SU-DHL-6 (cell line): ENCODE measurements around the gene ZSWIM5.
"Not testable (repeated sequence)": the region's sequence is repeated elsewhere in the genome, so short reads cannot be mapped to it uniquely, and the experiment has no call there.

Experiments
- H2AFZ ChIP-seq: fragments of 200-600 bp; sonication (generic); 2 replicates; pipeline ENCODE4 v1.6.1; 2014; ENCODE audit warnings: low read depth, mild to moderate bottlenecking, moderate library complexity, mixed read lengths, antibody characterized with exemption, low read length; ENCODE audit not compliant: severe bottlenecking
- H3F3A ChIP-seq: fragments of 200-600 bp; shearing (Covaris generic); 2 replicates; pipeline ENCODE4 v1.6.0; 2016; ENCODE audit warnings: antibody characterized with exemption, mild to moderate bottlenecking; ENCODE audit not compliant: insufficient read depth
- H3K27ac ChIP-seq: fragments of 200-600 bp; sonication (generic); 2 replicates; pipeline ENCODE4 v1.5.1; 2016; ENCODE audit warnings: low read depth, mild to moderate bottlenecking, low read length, moderate library complexity, mixed read lengths
- H3K27me3 ChIP-seq: fragments of 200-600 bp; sonication (generic), shearing (Covaris generic); 2 replicates; pipeline ENCODE4 v1.6.0; 2014; ENCODE audit warnings: mild to moderate bottlenecking, low read length
- H3K36me3 ChIP-seq: fragments of 200-600 bp; sonication (generic); 2 replicates; pipeline ENCODE4 v1.6.1; 2014; ENCODE audit warnings: mild to moderate bottlenecking, low read length, mixed read lengths
- H3K4me2 ChIP-seq: fragments of 300-600, 200-600 bp; shearing (Covaris generic), sonication (generic); 2 replicates; pipeline ENCODE4 v1.6.0; 2014; ENCODE audit warnings: low read length, low read depth, mild to moderate bottlenecking; ENCODE audit not compliant: poor library complexity, severe bottlenecking
- H3K4me3 ChIP-seq: fragments of 200-600 bp; sonication (generic); 2 replicates; pipeline ENCODE4 v1.5.1; 2014; ENCODE audit warnings: antibody characterized with exemption, low read length, mild to moderate bottlenecking, mixed read lengths; ENCODE audit not compliant: insufficient read depth, poor library complexity, severe bottlenecking
- H3K79me2 ChIP-seq: fragments of 200-600 bp; sonication (generic); 2 replicates; pipeline ENCODE4 v1.6.1; 2014; ENCODE audit warnings: mild to moderate bottlenecking, low read length, moderate library complexity; ENCODE audit not compliant: insufficient read depth
- H3K9ac ChIP-seq: fragments of 200-600 bp; sonication (generic); 2 replicates; pipeline ENCODE4 v1.7.0; 2014; ENCODE audit warnings: mild to moderate bottlenecking, low read length
- H3K9me2 ChIP-seq: fragments of 200-600 bp; sonication (generic); replicated peaks from 2 replicates; pipeline ENCODE4 v1.6.1; 2014; ENCODE audit warnings: low read length; ENCODE audit not compliant: insufficient read depth
- H3K9me3 ChIP-seq: fragments of 200-600 bp; sonication (generic); 2 replicates; pipeline ENCODE4 v1.6.1; 2014; ENCODE audit warnings: low read length, mixed read lengths; ENCODE audit not compliant: insufficient read depth
- H4K20me1 ChIP-seq: fragments of 200-600 bp; sonication (generic); 2 replicates; pipeline ENCODE4 v1.6.1; 2014; ENCODE audit warnings: low read depth, mild to moderate bottlenecking, antibody characterized with exemption, low read length, moderate library complexity, mixed read lengths
- CTCF ChIP-seq: fragments of 200-600 bp; sonication (generic); IDR thresholded peaks from one replicate; pipeline ENCODE4 v1.5.1; 2017; ENCODE audit warnings: antibody characterized with exemption, mild to moderate bottlenecking, low read length, moderate library complexity; ENCODE audit not compliant: insufficient read depth, poor library complexity, severe bottlenecking
- EZH2phosphoT487 ChIP-seq: fragments of 200-600 bp; sonication (generic), shearing (Covaris generic); conservative IDR thresholded peaks from 2 replicates; pipeline ENCODE4 v1.6.1; 2018; ENCODE audit warnings: mild to moderate bottlenecking, antibody characterized with exemption, low read length, moderate library complexity, mixed read lengths

The ZSWIM5 gene

GRCh38 chr1:45101947-45102346, 104.5 kb downstream of the ZSWIM5 start:
- Histone ChIP-seq H2AFZ (no peak overlapping the region), H3K9ac (no peak overlapping the region), H3K4me2 (no peak overlapping the region), H3K36me3 (no peaks in the 10 kb centered on the region), H3K9me2 (no peaks in the 10 kb centered on the region), H3K9me3 (no peaks in the 10 kb centered on the region), H3K27me3 (no peaks in the 10 kb centered on the region), H3K4me3 (no peak overlapping the region), H3K27ac (no peak overlapping the region), H3F3A (no peaks in the 10 kb centered on the region), H3K79me2 (no peaks in the 10 kb centered on the region), H4K20me1 (no peaks in the 10 kb centered on the region)
- TF ChIP-seq EZH2phosphoT487 (no peak), CTCF (no peak)

- not testable (repeated sequence) for H4K20me1 ChIP-seq, H2AFZ ChIP-seq, H3K9me2 ChIP-seq, H3F3A ChIP-seq, H3K9me3 ChIP-seq, H3K27me3 ChIP-seq, H3K27ac ChIP-seq, H3K4me2 ChIP-seq, H3K9ac ChIP-seq, H3K79me2 ChIP-seq, H3K36me3 ChIP-seq, H3K4me3 ChIP-seq
These were observed 104.9 kb downstream of the ZSWIM5 start for GRCh38 chr1:45101528-45101927.

GRCh38 chr1:45097944-45098343, 108.5 kb downstream of the ZSWIM5 start:
- no peaks in the 10 kb centered on the region for H4K20me1 ChIP-seq
- no peaks in the 10 kb centered on the region for H3F3A ChIP-seq
- no peaks in the 10 kb centered on the region for H3K9me2 ChIP-seq
- no peak overlapping the region for H2AFZ ChIP-seq
- H3K4me2 ChIP-seq, result no peak overlapping the region
- no peak overlapping the region for H3K27ac ChIP-seq
- TF ChIP-seq EZH2phosphoT487, result no peak
- TF ChIP-seq CTCF, result no peak
- H3K4me3 ChIP-seq, result no peak overlapping the region
- no peaks in the 10 kb centered on the region for H3K27me3 ChIP-seq
- no peak overlapping the region for H3K9ac ChIP-seq
- no peaks in the 10 kb centered on the region for H3K79me2 ChIP-seq
- no peaks in the 10 kb centered on the region for H3K36me3 ChIP-seq
- H3K9me3 ChIP-seq, result no peaks in the 10 kb centered on the region

GRCh38 chr1:45097079-45097478, 109.3 kb downstream of the ZSWIM5 start:
- no peak overlapping the region for H2AFZ ChIP-seq
- no peak overlapping the region for H3K27ac ChIP-seq
- TF ChIP-seq EZH2phosphoT487 (no peak), CTCF (no peak)
- H3F3A ChIP-seq, result no peaks in the 10 kb centered on the region
- H3K36me3 ChIP-seq, result no peaks in the 10 kb centered on the region
- H3K9me3 ChIP-seq, result no peaks in the 10 kb centered on the region
- H3K4me2 ChIP-seq, result no peak overlapping the region
- no peaks in the 10 kb centered on the region for H4K20me1 ChIP-seq
- H3K9me2 ChIP-seq, result no peaks in the 10 kb centered on the region
- no peak overlapping the region for H3K9ac ChIP-seq
- no peaks in the 10 kb centered on the region for H3K79me2 ChIP-seq
- no peak overlapping the region for H3K4me3 ChIP-seq
- H3K27me3 ChIP-seq, result no peaks in the 10 kb centered on the region
